Osteocyte (in vitro differentiated cells): ENCODE results near the gene CD164. TPM values are rescaled to one million over a fixed set of nuclear protein-coding genes. Genes with fewer than 3 reads are reported as not detected.

Experiments
- DNase-seq: peaks from one replicate; pipeline ENCODE4 v3.0.0; 2021; ENCODE audit warnings: mixed read lengths; ENCODE audit not compliant: unreplicated experiment; ENCODE audit errors: extremely low spot score
- H3K27ac Mint-ChIP-seq: one replicate; pipeline ENCODE4 v1.8.0; 2021; ENCODE audit warnings: mild to moderate bottlenecking, mixed read lengths; ENCODE audit not compliant: unreplicated experiment
- H3K27me3 Mint-ChIP-seq: one replicate; pipeline ENCODE4 v1.8.0; 2021; ENCODE audit warnings: mixed read lengths; ENCODE audit not compliant: unreplicated experiment
- H3K36me3 Mint-ChIP-seq: one replicate; pipeline ENCODE4 v1.8.0; 2021; ENCODE audit warnings: mixed read lengths; ENCODE audit not compliant: unreplicated experiment
- H3K4me1 Mint-ChIP-seq: one replicate; pipeline ENCODE4 v1.8.0; 2021; ENCODE audit warnings: mixed read lengths; ENCODE audit not compliant: unreplicated experiment
- H3K4me3 Mint-ChIP-seq: one replicate; pipeline ENCODE4 v1.8.0; 2021; ENCODE audit warnings: mild to moderate bottlenecking, moderate library complexity, mixed read lengths; ENCODE audit not compliant: unreplicated experiment
- H3K9me3 Mint-ChIP-seq: one replicate; pipeline ENCODE4 v1.8.0; 2021; ENCODE audit warnings: mixed read lengths; ENCODE audit not compliant: unreplicated experiment
- total RNA-seq: library from RNA; stranded (reverse); gene quantifications from 2 replicates; pipeline ENCODE4 v1.2.1, GENCODE V29; 2021
- TF ChIP-seq, protein P1 (sequence below): fragments of 200-600 bp; sonication (generic); IDR thresholded peaks from 2 replicates; pipeline ENCODE4 v1.5.0; 2021; ENCODE audit warnings: antibody characterized with exemption, mild to moderate bottlenecking, moderate library complexity

Gene CD164
- total RNA-seq, 1 donor from 2014 or later: 297 TPM

DNA sequence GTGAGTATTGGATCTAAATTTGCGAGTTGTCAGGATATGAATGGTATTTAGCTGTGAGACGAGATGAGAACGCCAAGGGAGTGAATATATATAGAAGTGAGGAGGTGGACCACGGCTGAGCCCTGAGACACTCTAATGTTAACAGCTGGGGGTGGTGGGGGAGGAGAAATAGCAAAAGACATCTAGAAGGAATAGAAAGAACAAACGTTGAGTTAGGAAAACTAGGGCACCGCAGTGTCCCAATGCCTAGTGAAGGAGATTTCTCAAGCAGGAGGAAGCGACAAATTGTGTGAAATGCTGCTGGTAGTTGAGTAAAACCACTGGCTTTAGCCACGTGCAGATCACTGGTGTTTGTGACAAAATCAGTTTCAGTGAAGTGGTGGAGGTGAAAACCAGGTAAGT lies 56.9 kb downstream of the CD164 start:
- TF ChIP-seq, protein P1, sequence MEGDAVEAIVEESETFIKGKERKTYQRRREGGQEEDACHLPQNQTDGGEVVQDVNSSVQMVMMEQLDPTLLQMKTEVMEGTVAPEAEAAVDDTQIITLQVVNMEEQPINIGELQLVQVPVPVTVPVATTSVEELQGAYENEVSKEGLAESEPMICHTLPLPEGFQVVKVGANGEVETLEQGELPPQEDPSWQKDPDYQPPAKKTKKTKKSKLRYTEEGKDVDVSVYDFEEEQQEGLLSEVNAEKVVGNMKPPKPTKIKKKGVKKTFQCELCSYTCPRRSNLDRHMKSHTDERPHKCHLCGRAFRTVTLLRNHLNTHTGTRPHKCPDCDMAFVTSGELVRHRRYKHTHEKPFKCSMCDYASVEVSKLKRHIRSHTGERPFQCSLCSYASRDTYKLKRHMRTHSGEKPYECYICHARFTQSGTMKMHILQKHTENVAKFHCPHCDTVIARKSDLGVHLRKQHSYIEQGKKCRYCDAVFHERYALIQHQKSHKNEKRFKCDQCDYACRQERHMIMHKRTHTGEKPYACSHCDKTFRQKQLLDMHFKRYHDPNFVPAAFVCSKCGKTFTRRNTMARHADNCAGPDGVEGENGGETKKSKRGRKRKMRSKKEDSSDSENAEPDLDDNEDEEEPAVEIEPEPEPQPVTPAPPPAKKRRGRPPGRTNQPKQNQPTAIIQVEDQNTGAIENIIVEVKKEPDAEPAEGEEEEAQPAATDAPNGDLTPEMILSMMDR: no peak
- no peaks in the 10 kb centered on the region for H3K4me1 Mint-ChIP-seq

GRCh38 chr6:109323241-109323640 lies 59.0 kb downstream of the CD164 start:
- no peak overlapping the region for H3K4me3 Mint-ChIP-seq
- TF ChIP-seq, protein P1: no peak
- no peaks in the 10 kb centered on the region for H3K4me1 Mint-ChIP-seq
- no peak for DNase-seq
- no peaks in the 10 kb centered on the region for H3K27me3 Mint-ChIP-seq
- H3K27ac Mint-ChIP-seq: no peak overlapping the region
- no peaks in the 10 kb centered on the region for H3K9me3 Mint-ChIP-seq
- H3K36me3 Mint-ChIP-seq: no peaks in the 10 kb centered on the region

More for the DNA sequence above, 56.9 kb downstream of the CD164 start:
- Mint-ChIP-seq H3K36me3 (no peaks in the 10 kb centered on the region), H3K27me3 (no peaks in the 10 kb centered on the region), H3K27ac (no peak overlapping the region), H3K4me3 (no peak overlapping the region), H3K9me3 (no peaks in the 10 kb centered on the region)
- DNase-seq: no peak

DNA sequence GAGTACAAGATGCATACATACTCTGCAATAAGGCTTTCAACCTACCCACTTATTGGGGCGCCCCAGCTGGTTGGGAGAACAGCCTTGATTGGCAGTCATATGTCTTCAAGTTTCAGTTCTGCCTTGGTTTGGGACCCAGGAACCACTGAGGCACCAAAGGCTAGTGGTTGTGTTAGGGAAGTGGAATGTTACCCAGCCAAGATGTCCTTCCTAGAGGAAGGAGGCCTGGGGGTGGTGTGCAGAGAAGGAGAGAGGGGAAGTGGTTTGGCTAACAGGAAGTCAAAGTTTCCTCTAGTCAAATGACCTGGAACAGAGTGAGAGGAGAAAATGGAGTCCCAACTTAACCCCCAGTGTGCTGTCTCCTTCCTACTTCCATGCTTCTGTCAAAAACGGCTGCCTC lies 59.4 kb downstream of the CD164 start:
- Mint-ChIP-seq H3K27ac (no peak overlapping the region), H3K4me1 (no peaks in the 10 kb centered on the region)

DNA sequence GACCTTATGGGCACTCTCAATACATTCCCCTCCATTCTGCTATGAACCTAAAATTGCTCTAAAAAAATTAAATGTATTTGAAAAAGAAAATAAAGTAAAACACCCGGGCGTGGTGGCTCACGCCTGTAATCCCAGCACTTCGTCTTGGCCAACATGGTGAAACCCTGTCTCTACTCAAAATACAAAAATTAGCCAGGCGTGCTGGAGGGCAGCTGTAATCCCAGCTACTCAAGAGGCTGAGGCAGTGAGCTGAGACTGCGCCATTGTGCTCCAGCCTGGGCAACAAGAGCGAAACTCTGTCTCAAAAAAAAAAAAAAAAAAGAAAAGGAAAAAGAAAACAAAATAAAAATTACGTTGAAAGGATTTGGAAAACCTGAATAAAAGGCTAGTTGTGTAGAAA lies 60.5 kb downstream of the CD164 start:
- Mint-ChIP-seq H3K27me3 (no peaks in the 10 kb centered on the region), H3K36me3 (no peaks in the 10 kb centered on the region)
- TF ChIP-seq, protein P1: no peak

More for the DNA sequence above, 59.4 kb downstream of the CD164 start:
- Mint-ChIP-seq H3K36me3 (no peaks in the 10 kb centered on the region), H3K27me3 (no peaks in the 10 kb centered on the region), H3K9me3 (no peaks in the 10 kb centered on the region), H3K4me3 (no peak overlapping the region)
- TF ChIP-seq, protein P1: no peak
- DNase-seq: no peak

DNA sequence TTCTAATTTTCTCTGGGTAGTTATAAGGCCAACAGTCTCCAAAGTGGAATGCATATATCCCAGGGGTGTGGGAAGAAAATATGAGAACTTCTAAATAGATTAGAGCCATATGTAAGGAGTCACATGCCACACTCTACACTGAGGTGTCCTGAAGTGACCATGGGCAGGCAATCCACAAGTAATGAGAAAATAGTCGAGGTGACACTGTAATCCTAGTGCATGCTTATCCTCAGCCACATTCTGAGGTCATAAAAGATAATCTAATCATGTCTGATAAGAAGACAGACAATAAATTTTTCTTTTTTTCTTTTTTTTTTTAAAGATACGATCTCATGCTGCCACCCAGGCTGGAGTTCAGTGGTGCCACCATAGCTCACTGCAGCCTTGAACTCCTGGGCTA lies 62.2 kb downstream of the CD164 start:
- no peak overlapping the region for H3K4me3 Mint-ChIP-seq
- no peaks in the 10 kb centered on the region for H3K9me3 Mint-ChIP-seq
- DNase-seq: no peak
- no peaks in the 10 kb centered on the region for H3K36me3 Mint-ChIP-seq
- H3K4me1 Mint-ChIP-seq: no peaks in the 10 kb centered on the region
- no peak overlapping the region for H3K27ac Mint-ChIP-seq
- TF ChIP-seq, protein P1: no peak
- H3K27me3 Mint-ChIP-seq: no peaks in the 10 kb centered on the region

More for the DNA sequence above, 60.5 kb downstream of the CD164 start:
- H3K9me3 Mint-ChIP-seq: no peaks in the 10 kb centered on the region
- H3K4me3 Mint-ChIP-seq: no peak overlapping the region
- H3K27ac Mint-ChIP-seq: no peak overlapping the region
- DNase-seq: no peak
- H3K4me1 Mint-ChIP-seq: no peaks in the 10 kb centered on the region
